Measurements from ENCODE around the gene DOLPP1.
"Not testable (repeated sequence)": the region's sequence is repeated elsewhere in the genome, so short reads cannot be mapped to it uniquely, and the experiment has no call there.

DOLPP1 gene

DNA sequence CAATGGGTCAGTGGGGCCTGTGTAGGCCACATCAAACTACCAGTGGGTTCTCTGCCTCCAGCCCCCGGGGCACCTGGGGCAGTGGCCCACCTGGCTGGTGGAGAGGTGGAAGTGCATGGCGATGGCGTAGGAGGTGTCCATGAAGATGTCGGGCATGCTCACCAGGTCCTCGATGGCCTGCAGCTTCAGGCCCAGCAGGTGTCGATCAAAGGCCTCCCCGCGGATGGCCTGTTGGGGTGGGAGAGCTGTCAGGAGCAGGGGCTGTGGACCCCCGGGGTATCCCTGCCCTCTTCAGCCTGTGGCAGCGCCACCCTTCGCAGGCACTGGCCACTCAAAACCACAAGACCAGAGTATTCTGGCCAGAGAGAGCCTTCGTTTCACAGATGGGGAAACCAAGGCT lies 15.0 kb downstream of the DOLPP1 start:
- no peak for DNase-seq

GRCh38 chr9:129097671-129098306 lies 16.9 kb downstream of the DOLPP1 start:
- DNase-seq, result no peak

DNA sequence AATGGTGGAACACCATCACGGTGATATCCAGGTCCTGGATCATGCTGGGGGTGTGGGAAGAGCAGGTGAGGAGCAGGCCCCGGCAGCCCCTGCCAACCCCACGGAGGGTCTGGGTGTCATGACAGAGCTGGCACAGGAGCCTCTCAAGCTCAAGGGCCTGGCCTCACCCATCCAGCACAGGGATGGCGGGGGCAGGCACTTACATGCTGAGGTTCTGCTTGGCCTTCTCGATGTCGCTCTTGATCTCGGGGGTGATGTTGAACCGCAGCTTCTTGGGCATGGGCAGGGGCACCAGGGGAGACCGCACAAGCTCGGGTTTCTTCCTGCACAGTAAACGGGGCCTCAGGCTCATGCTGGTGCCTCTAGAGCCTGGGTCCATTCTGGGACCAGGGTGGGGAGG lies 17.4 kb downstream of the DOLPP1 start:
- DNase-seq, result no peak

GRCh38 chr9:129100383-129101169 lies 19.7 kb downstream of the DOLPP1 start:
- no peak for DNase-seq

DNA sequence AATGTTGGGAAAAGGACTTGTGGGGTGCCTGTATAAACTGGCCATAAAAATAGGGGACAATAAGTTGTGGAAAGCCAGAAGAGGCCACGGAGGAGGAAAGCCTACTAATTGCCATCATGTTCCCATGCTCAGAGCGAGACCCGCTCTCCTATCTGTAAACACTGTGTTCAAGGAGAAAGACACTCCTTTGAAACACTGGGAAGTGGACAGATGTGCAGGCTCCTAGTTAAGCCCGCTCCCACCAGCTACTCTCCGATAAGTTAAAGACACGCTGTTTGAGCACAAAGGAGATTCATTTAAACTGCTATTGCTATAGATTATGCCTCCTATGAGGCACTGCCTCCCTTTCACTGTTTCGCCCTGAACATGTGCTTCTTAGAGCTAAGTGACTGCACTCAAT lies 20.4 kb downstream of the DOLPP1 start:
- no peak for DNase-seq

DNA sequence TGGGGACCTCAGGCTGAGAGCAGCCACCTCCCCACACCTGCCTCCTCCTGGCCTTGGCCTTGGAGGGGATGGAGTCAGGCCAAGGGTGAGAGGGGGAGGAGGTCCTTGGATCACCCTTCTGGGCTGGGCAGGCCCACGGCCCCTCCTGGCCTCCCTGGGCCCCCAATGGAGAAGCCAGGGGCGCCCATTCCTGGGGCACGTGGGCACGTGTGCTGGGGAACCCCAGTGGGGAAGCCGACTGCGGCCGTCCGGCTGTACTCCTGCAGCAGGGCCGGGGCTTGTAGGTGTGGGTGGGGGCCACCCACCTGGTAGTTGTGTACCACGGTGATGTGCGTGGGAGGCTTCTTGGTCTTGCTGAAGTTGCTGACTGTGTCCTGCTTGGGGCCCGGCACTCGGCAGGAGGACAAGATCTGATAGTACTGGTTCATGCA lies 21.2 kb downstream of the DOLPP1 start:
- DNase-seq, result no peak

- no peak for DNase-seq
Measured at GRCh38 chr9:129102791-129103594, 22.1 kb downstream of the DOLPP1 start.

DNA sequence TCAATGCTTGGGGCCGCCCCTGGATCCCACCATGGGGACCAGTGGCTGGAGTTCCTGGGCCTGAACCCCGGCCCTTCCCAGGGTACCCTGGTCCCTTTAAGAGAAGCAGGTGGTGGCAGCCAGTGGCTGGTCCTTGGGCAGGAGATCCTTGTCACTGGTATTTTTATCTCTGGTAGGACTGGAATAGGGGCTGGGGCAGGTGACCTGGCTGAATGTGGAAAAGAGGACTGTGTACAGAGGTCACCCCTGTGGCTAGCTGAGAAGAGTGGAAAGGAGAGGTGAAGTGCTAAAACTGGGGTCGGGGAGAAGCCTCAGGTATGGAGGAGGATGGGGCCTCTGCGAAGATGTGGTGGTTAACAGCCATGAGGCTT lies 22.7 kb downstream of the DOLPP1 start:
- no peak for DNase-seq

DNA sequence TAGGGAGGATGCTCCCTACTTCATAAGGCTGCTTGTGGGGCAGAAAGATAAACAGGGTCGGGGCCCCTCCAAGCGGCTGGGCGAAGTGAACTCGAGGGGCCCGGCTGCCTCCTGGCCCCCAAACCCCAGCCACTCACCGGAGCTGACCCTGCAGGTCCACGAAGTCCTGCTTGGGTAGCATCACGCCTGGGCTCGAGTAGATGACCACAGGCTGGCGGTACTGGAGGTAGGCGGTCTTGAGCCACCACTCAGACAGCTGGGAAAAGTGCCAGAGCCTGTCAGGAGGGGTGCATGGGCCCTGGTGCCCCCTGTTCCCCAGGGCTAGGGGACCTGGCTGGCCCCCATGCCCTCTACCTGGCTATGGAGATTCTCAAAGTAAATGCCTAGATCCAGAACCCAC lies 23.1 kb downstream of the DOLPP1 start:
- no peak for DNase-seq

- DNase-seq, result no peak
Measured at GRCh38 chr9:129105857-129106694, 25.2 kb downstream of the DOLPP1 start.

GRCh38 chr9:129107651-129108050 lies 26.7 kb downstream of the DOLPP1 start:
- no peak for DNase-seq

DNA sequence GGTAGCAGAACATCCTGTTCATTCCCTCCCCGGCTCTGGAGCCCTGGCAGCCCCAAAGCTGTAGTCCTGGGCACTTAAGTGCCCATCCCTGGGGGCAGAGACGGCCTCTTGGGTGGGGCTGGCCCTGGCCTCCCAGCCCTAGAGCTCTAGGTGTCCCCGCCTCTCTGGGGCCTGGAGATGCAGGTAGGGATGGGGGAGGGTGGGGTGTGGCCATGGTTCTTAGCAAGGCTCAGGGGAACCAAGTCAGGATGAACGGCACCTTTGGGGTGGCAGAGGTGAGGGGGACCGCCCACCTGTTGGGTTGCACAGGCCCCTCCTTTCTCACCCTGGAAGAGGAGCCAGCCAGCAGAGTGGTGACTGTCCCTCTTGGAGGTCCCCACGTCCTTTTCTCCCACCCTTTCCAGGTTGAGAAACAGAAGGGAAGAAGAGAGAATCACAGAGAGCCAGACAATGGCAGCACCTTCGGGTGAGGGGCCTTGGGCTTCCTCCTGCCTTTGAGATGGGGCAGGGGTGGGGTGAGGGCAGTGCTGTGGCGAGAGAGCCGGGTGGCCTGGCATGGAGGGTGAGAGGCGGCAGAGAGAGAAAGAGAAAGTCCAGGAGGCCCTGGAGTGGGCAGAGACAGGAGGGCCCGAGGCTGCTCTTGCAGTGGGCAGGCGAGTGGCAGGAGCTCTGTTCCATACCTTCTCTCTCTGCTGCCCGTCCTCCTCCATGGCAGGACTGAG lies 27.3 kb downstream of the DOLPP1 start:
- DNase-seq, result no peak

DNA sequence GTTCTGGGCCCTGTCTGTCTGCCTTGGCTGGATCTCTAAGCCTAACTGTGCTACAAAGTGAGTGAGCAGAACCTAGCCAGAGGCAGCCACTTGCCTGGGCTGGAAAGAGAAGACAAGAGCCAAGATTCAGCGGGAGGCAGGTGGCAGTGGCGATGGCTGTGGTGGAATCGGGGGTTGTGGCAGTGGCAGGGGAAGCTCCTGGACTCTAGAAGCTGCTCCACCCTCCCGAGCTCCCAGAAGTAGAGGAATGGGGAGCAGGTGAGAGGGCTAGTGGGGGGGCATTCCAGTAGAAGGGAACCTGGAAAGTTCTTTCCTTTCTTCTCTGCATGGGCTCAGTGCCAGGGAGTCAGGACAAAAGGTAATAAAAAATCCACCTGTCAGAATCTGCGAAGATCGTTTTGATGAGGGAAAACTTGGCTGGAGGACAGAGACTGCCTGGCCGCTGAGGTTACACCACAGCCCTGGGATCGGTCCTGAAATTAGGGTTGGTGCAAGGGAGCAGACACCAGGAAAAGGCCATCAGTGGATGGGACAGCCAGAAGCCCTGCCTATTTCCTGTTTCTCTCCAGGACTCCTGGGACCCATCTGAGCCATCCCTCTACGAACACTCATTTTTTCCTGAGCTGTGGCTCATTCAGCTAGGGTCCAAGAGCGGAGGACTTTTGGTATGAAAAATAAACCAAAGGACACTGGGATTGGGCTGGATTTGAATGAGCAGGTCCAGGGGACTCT lies 28.1 kb downstream of the DOLPP1 start:
- DNase-seq, result no peak

- DNase-seq, result no peak
Measured at GRCh38 chr9:129109537-129109903, 28.6 kb downstream of the DOLPP1 start.

GRCh38 chr9:129109952-129110739 lies 29.2 kb downstream of the DOLPP1 start:
- no peak for DNase-seq

- peak; percentile 96 for DNase-seq
Measured at GRCh38 chr9:129110740-129111527, 30.0 kb downstream of the DOLPP1 start, which contains the start of the genes CRAT and PTPA. CRAT (minus strand) TSS chr9:129110793; CDS start chr9:129110509, 284 bp downstream. PTPA (plus strand) TSS chr9:129111415; CDS start chr9:129111601, 186 bp downstream.

GRCh38 chr9:129111528-129112151 lies 30.7 kb downstream of the DOLPP1 start:
- peak; percentile 33 for DNase-seq

- not testable (repeated sequence) for DNase-seq
Measured at GRCh38 chr9:129112526-129112925, 31.6 kb downstream of the DOLPP1 start.

Measured in activated CD8-positive, alpha-beta memory T cell treated with anti-CD3 and anti-CD28 coated beads, Interleukin-2, amount 50 U/mL, for 4 hours (primary cell).